SK-N-SH treated with all-trans-retinoic acid at 6 μM for 48 hours (cell line): ENCODE measurements around the gene HRG.

ENCODE experiments used
- ATAC-seq: fragments of 200-7000 bp; cut with Tn5 transposase; 3 replicates; pipeline ENCODE4 v1.9.1; 2020; ENCODE audit warnings: mild to moderate bottlenecking, moderate library complexity
- ARNTL ChIP-seq: fragments of 450-650 bp; formaldehyde crosslinking; IDR thresholded peaks from 2 replicates; pipeline ENCODE4 v1.5.0; 2020; ENCODE audit warnings: low read depth, mild to moderate bottlenecking, moderate library complexity, borderline replicate concordance
- BACH2 ChIP-seq: fragments of 250-450 bp; sonication (Bioruptor Pico); IDR thresholded peaks from 2 replicates; pipeline ENCODE4 v1.9.0; 2021; ENCODE audit warnings: mild to moderate bottlenecking, borderline replicate concordance
- CSDC2 ChIP-seq: fragments of 250-450 bp; sonication (Bioruptor Pico); IDR thresholded peaks from 2 replicates; pipeline ENCODE4 v1.5.0; 2020; ENCODE audit warnings: mild to moderate bottlenecking, moderate library complexity
- ESRRG ChIP-seq: fragments of 250-450 bp; sonication (Bioruptor Pico); IDR thresholded peaks from 2 replicates; pipeline ENCODE4 v1.6.1; 2021; ENCODE audit warnings: mild to moderate bottlenecking
- GLIS3 ChIP-seq: fragments of 250-450 bp; sonication (Bioruptor Pico); IDR thresholded peaks from 2 replicates; pipeline ENCODE4 v1.5.0; 2020; ENCODE audit warnings: mild to moderate bottlenecking, moderate library complexity
- ISL1 ChIP-seq: fragments of 250-450 bp; sonication (Bioruptor Pico); IDR thresholded peaks from 2 replicates; pipeline ENCODE4 v2.1.2; 2022; ENCODE audit warnings: mild to moderate bottlenecking, moderate library complexity
- OSR1 ChIP-seq: fragments of 250-450 bp; sonication (Bioruptor Pico); IDR thresholded peaks from 2 replicates; pipeline ENCODE4 v1.8.0; 2022; ENCODE audit warnings: moderate library complexity, mild to moderate bottlenecking, inconsistent platforms
- PPARA ChIP-seq: fragments of 250-450 bp; sonication (Bioruptor Pico); IDR thresholded peaks from 2 replicates; pipeline ENCODE4 v1.5.0; 2020; ENCODE audit warnings: mild to moderate bottlenecking, borderline replicate concordance
- RARB ChIP-seq: fragments of 250-450 bp; sonication (Bioruptor Pico); IDR thresholded peaks from 2 replicates; pipeline ENCODE4 v1.8.0; 2021; ENCODE audit warnings: mild to moderate bottlenecking, moderate library complexity
- SNAI2 ChIP-seq: fragments of 250-450 bp; sonication (Bioruptor Pico); IDR thresholded peaks from 2 replicates; pipeline ENCODE4 v1.5.0; 2020; ENCODE audit warnings: mild to moderate bottlenecking, moderate library complexity
- TCF4 ChIP-seq: fragments of 250-450 bp; sonication (Bioruptor Pico); IDR thresholded peaks from 2 replicates; pipeline ENCODE4 v1.8.0; 2021; ENCODE audit warnings: mild to moderate bottlenecking, moderate library complexity, borderline replicate concordance
- TOX ChIP-seq: fragments of 250-450 bp; sonication (Bioruptor Pico); IDR thresholded peaks from 2 replicates; pipeline ENCODE4 v1.8.0; 2021; ENCODE audit warnings: mild to moderate bottlenecking, moderate library complexity, borderline replicate concordance
- ZFP3 ChIP-seq: fragments of 250-450 bp; sonication (Bioruptor Pico); IDR thresholded peaks from 2 replicates; pipeline ENCODE4 v1.5.0; 2020; ENCODE audit warnings: mild to moderate bottlenecking, moderate library complexity
- ZFP30 ChIP-seq: fragments of 450-650 bp; formaldehyde crosslinking; IDR thresholded peaks from 2 replicates; pipeline ENCODE4 v1.5.0; 2022; ENCODE audit warnings: mild to moderate bottlenecking, moderate library complexity
- ZNF70 ChIP-seq: fragments of 450-650 bp; formaldehyde crosslinking; IDR thresholded peaks from 2 replicates; pipeline ENCODE4 v1.5.0; 2020; ENCODE audit warnings: mild to moderate bottlenecking, moderate library complexity
- ZNF8 ChIP-seq: fragments of 450-650 bp; formaldehyde crosslinking; IDR thresholded peaks from 2 replicates; pipeline ENCODE4 v1.5.0; 2020; ENCODE audit warnings: mild to moderate bottlenecking, moderate library complexity
- TF ChIP-seq, protein P1 (sequence below): fragments of 250-450 bp; sonication (Bioruptor Pico); IDR thresholded peaks from 2 replicates; pipeline ENCODE4 v1.8.0; 2021; ENCODE audit warnings: low read depth, mild to moderate bottlenecking, moderate library complexity, borderline replicate concordance
- TF ChIP-seq, protein P2 (sequence below): fragments of 250-450 bp; sonication (Bioruptor Pico); IDR thresholded peaks from 2 replicates; pipeline ENCODE4 v1.5.1; 2020; ENCODE audit warnings: low read depth, mild to moderate bottlenecking, moderate library complexity
- TF ChIP-seq, protein P3 (sequence below): fragments of 250-450 bp; sonication (Bioruptor Pico); IDR thresholded peaks from 2 replicates; pipeline ENCODE4 v1.5.1; 2021; ENCODE audit warnings: mild to moderate bottlenecking, moderate library complexity

Gene HRG

DNA sequence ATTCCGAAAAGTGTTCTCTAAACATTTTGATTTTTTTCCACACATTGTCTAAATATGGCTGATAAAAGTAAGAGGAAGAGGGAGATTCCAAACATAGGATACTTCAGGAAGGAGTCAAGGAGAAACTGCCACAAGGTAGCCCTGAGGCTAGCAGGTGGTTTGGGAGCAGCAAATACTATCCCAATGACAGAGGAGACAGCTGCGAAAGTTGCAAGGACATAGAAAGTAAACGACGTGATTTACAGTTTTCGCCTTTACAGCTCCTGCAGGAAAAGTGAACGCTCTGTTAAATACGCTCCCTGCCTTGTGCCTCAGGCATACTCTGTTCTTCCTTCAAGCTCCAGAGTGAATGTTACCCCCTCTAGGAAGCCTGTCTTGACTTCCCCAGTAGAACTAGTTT, 29.3 kb upstream of the HRG start:
- no peak for TF ChIP-seq ZNF70
- TF ChIP-seq TOX (CRISPR knock-in tag), result no peak
- no peak for TF ChIP-seq BACH2
- no peak for TF ChIP-seq ZFP30
- TF ChIP-seq, protein P1, sequence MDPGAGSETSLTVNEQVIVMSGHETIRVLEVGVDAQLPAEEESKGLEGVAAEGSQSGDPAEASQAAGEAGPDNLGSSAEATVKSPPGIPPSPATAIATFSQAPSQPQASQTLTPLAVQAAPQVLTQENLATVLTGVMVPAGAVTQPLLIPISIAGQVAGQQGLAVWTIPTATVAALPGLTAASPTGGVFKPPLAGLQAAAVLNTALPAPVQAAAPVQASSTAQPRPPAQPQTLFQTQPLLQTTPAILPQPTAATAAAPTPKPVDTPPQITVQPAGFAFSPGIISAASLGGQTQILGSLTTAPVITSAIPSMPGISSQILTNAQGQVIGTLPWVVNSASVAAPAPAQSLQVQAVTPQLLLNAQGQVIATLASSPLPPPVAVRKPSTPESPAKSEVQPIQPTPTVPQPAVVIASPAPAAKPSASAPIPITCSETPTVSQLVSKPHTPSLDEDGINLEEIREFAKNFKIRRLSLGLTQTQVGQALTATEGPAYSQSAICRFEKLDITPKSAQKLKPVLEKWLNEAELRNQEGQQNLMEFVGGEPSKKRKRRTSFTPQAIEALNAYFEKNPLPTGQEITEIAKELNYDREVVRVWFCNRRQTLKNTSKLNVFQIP (CRISPR knock-in tag), result no peak
- no peak for TF ChIP-seq GLIS3 (CRISPR knock-in tag)
- no peak for TF ChIP-seq ARNTL (CRISPR knock-in tag)
- no peak for TF ChIP-seq OSR1 (CRISPR knock-in tag)
- TF ChIP-seq TCF4, result no peak
- TF ChIP-seq, protein P2, sequence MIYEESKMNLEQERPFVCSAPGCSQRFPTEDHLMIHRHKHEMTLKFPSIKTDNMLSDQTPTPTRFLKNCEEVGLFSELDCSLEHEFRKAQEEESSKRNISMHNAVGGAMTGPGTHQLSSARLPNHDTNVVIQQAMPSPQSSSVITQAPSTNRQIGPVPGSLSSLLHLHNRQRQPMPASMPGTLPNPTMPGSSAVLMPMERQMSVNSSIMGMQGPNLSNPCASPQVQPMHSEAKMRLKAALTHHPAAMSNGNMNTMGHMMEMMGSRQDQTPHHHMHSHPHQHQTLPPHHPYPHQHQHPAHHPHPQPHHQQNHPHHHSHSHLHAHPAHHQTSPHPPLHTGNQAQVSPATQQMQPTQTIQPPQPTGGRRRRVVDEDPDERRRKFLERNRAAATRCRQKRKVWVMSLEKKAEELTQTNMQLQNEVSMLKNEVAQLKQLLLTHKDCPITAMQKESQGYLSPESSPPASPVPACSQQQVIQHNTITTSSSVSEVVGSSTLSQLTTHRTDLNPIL (CRISPR knock-in tag), result no peak
- no peak for ATAC-seq

DNA sequence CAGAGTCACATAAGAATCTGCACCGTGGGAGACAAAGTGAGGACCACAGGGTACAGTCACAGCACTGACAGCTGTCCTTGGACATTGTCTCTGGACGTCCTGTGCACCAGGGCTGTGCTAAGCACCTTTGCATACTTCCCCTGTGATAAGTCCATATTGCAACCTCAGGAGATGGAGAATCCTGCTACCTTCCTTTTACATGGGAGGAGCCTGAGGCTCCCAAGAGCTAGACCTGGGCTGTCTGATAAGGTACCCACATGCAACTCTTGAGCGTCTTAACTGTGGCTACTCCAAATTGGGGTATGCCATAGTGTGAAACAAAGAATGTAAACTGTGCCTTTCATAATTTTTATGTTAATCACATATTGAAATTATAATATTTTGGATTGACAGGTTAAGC, 28.1 kb upstream of the HRG start:
- no peak for ATAC-seq
- TF ChIP-seq, protein P3, sequence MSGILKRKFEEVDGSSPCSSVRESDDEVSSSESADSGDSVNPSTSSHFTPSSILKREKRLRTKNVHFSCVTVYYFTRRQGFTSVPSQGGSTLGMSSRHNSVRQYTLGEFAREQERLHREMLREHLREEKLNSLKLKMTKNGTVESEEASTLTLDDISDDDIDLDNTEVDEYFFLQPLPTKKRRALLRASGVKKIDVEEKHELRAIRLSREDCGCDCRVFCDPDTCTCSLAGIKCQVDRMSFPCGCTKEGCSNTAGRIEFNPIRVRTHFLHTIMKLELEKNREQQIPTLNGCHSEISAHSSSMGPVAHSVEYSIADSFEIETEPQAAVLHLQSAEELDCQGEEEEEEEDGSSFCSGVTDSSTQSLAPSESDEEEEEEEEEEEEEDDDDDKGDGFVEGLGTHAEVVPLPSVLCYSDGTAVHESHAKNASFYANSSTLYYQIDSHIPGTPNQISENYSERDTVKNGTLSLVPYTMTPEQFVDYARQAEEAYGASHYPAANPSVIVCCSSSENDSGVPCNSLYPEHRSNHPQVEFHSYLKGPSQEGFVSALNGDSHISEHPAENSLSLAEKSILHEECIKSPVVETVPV (CRISPR knock-in tag), result no peak

DNA sequence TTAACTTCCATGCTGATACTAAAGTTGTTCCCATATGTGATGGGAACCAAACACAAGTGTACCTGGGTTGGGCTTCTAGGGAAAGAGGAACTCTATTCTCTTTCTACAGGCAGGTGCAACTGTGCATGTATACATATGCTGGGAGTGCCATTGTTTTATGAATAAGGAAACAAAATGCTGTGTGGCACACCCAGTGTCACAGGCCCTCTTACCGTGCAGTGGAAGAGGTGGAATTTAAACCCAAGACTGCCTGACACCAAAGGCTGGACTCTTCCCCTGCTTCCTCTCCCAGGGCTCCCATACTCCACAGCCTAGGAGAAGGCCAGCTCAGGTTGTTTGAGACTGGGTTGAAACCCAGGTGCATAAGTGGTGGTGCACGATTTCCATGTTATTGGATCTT, 27.6 kb upstream of the HRG start:
- TF ChIP-seq, protein P3 (CRISPR knock-in tag), result no peak
- TF ChIP-seq ZNF8 (CRISPR knock-in tag) (no peak), ARNTL (CRISPR knock-in tag) (no peak), RARB (CRISPR knock-in tag) (no peak), ISL1 (CRISPR knock-in tag) (no peak), CSDC2 (no peak), OSR1 (CRISPR knock-in tag) (no peak), ZFP30 (no peak), SNAI2 (CRISPR knock-in tag) (no peak)
- TF ChIP-seq, protein P2 (CRISPR knock-in tag), result no peak
- ATAC-seq, result no peak

DNA sequence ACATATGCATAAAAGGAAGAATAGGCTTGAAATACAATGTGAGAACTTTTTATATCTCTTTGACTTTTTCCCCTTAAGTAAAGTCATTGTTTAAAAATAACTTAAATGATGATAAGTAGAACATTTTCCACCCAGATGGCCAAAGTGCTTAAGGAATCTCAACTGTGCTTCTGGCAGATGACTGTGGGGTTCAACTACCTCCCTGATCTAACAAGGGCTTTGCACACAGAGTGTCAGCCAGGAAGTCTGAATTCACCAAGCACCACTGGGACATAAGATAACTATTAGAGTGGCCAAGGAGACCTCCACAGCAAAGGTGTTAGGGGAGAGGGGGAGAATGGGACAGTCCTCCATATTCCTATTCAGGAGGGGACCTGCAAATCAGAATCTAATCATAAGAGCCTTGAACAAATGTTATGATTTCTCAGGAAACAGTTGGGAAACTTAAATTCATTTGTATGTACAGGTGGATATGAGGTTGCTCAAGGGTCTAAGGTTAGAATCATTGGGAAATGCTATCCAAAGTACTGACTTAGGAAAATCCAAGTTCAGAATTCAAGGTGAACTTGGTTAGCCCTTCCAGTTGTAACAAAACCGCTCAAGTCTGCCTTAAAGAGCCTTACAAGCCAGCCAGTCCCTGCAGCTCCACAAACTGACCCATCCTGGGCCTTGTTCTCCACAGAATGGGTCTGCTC, 25.9 kb upstream of the HRG start, which contains the start of gene FETUB:
TSS of gene FETUB (plus strand) at position 622 of the 695 bp plus-strand sequence. CDS start at position 684, 62 bp downstream.
- ATAC-seq, result no peak
- TF ChIP-seq, protein P1 (CRISPR knock-in tag), result no peak
- TF ChIP-seq ISL1 (CRISPR knock-in tag), result no peak
- TF ChIP-seq BACH2, result no peak

DNA sequence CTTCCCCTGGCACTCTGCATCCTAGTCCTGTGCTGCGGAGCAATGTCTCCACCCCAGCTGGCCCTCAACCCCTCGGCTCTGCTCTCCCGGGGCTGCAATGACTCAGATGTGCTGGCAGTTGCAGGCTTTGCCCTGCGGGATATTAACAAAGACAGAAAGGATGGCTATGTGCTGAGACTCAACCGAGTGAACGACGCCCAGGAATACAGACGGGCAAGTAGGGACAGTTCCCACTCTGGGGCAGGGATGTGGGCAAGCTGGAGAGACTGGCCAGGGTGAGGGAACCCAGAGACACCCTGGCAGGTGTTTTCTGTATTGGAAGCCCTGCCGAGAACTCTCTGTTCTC, 25.4 kb upstream of the HRG start:
- TF ChIP-seq PPARA (CRISPR knock-in tag) (no peak), ESRRG (CRISPR knock-in tag) (no peak), TCF4 (no peak), ARNTL (CRISPR knock-in tag) (no peak), TOX (CRISPR knock-in tag) (no peak), ZFP3 (CRISPR knock-in tag) (no peak), BACH2 (no peak), RARB (CRISPR knock-in tag) (no peak), OSR1 (CRISPR knock-in tag) (no peak), ZNF70 (no peak)
- TF ChIP-seq, protein P2 (CRISPR knock-in tag), result no peak
- ATAC-seq, result peak; percentile 82
